Adrenal gland (tissue), 12 donors: Measurements from ENCODE around the gene C10orf90. TPM values are rescaled to one million over a fixed set of nuclear protein-coding genes. Genes with fewer than 3 reads are reported as not detected.

ENCODE experiments used
- DNase-seq, 7 donors: peaks; one replicate each; pipeline ENCODE4 v3.0.0-alpha.2; 2019 to 2020
- H3K27ac ChIP-seq, 5 donors: fragments of 200-600 bp; sonication (generic) in 4 of 5; 1 replicate in 3 of 5; 2 replicates in 2 of 5; pipeline versions ENCODE4 v1.5.1 to v1.8.0; 2016 to 2020; ENCODE audit warnings: mild to moderate bottlenecking in 1 of 5
- H3K27me3 ChIP-seq: fragments of 200-600 bp; 2 replicates; pipeline ENCODE4 v1.8.0; 2021
- H3K36me3 ChIP-seq, 2 donors: fragments of 200-600 bp; replicated peaks in 1 of 2; 1 replicate in 1 of 2; 2 replicates in 1 of 2; pipeline versions ENCODE4 v1.5.1 to v1.8.0; 2018 to 2022
- H3K4me1 ChIP-seq, 2 donors: fragments of 200-600 bp; replicated peaks in 1 of 2; 1 replicate in 1 of 2; 2 replicates in 1 of 2; pipeline versions ENCODE4 v1.5.1 to v1.8.0; 2018 to 2021
- H3K4me3 ChIP-seq, 4 donors: fragments of 200-600 bp; sonication (generic) in 3 of 4; one replicate each; pipeline ENCODE4 v1.5.1; 2016 to 2018
- H3K9me3 ChIP-seq, 3 donors: fragments of 200-600 bp; sonication (generic) in 1 of 3; replicated peaks in 1 of 3; 1 replicate in 2 of 3; 2 replicates in 1 of 3; pipeline versions ENCODE4 v1.5.1 to v1.8.0; 2016 to 2021
- POLR2A ChIP-seq, 2 donors: fragments of 450-650 bp; IDR thresholded peaks; one replicate each; pipeline ENCODE4 v1.6.1; 2017; ENCODE audit warnings: antibody characterized with exemption in 2 of 2, mild to moderate bottlenecking in 2 of 2, moderate library complexity in 1 of 2
- WGBS, 4 donors: extraction: QIAGEN DNeasy Blood & Tissue Kit in 2 of 4; methylation state at CpG; one replicate each; pipeline versions ENCODE4 v1.1.5 to v1.1.7; 2013 to 2017; 5-methylcytosine and 5-hydroxymethylcytosine counted together
- intact Hi-C, 2 donors: fragments of 100-400 bp; cut with DNase I; formaldehyde crosslinking; loops; one replicate each; pipeline versions ENCODE4 v1.14.1 to v1.15.0; 2022 to 2023
- polyA plus RNA-seq, 3 donors: library from polyadenylated mRNA; stranded (reverse); fragments of 200-250 nt in 2 of 3; fragments of 350-450 nt in 1 of 3; fragmentation: Illumina TruSeq in 1 of 3; extraction: RNeasy Lipid Tissue Mini Kit (QIAGEN cat#74804) in 1 of 3; gene quantifications; one replicate each; pipeline ENCODE4 v1.2.3, GENCODE V29; 2013 to 2014
- total RNA-seq, 9 donors: library from RNA; depleted of rRNA in 4 of 9; stranded (reverse); fragments of >200 nt in 4 of 9; fragments of 120-200 nt in 1 of 9; fragmentation: NEBNext Ultra II Directional in 1 of 9; extraction: Animal tissue kit (Norgen Biotek cat#: 25700) in 1 of 9; gene quantifications; one replicate each; pipeline versions ENCODE4 v1.1.0 to v1.2.4, GENCODE V29; 2013 to 2023
- TF ChIP-seq, protein P1 (sequence below), 6 experiments: fragments of 450-650 bp in 4 of 6; fragments of 200-600 bp in 2 of 6; sonication (generic) in 1 of 6; IDR thresholded peaks; 1 replicate in 5 of 6; 2 replicates in 1 of 6; pipeline versions ENCODE4 v1.5.1 to v1.8.0; 2016 to 2021; ENCODE audit warnings: antibody characterized with exemption in 6 of 6, mild to moderate bottlenecking in 2 of 6, moderate library complexity in 1 of 6
- donor health status: healthy with polysubstance abuse.
- donor health status: Bipolar disorder and iron deficiency.
- donor health status: DM: yes; HTN: yes; CAD: no.
- donor health status: DM: no; HTN: no; CAD: no.
- donor health status: DM: no; HTN: no; CAD: no.
- donor health status: DM: yes; HTN: yes; CAD: no.

C10orf90 gene
- total and polyA plus RNA-seq, 12 donors = 0.10 to 0.18 TPM; not detected in 10

- no peak overlapping the region for H3K27ac ChIP-seq
- no peak for DNase-seq
- H3K36me3 ChIP-seq = no peaks in the 10 kb centered on the region
- H3K9me3 ChIP-seq = no peaks in the 10 kb centered on the region
- H3K27me3 ChIP-seq = no peaks in the 10 kb centered on the region
- TF ChIP-seq, protein P1, sequence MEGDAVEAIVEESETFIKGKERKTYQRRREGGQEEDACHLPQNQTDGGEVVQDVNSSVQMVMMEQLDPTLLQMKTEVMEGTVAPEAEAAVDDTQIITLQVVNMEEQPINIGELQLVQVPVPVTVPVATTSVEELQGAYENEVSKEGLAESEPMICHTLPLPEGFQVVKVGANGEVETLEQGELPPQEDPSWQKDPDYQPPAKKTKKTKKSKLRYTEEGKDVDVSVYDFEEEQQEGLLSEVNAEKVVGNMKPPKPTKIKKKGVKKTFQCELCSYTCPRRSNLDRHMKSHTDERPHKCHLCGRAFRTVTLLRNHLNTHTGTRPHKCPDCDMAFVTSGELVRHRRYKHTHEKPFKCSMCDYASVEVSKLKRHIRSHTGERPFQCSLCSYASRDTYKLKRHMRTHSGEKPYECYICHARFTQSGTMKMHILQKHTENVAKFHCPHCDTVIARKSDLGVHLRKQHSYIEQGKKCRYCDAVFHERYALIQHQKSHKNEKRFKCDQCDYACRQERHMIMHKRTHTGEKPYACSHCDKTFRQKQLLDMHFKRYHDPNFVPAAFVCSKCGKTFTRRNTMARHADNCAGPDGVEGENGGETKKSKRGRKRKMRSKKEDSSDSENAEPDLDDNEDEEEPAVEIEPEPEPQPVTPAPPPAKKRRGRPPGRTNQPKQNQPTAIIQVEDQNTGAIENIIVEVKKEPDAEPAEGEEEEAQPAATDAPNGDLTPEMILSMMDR (IDR thresholded peaks at IDR 0.05) = no peak
- intact Hi-C loops = loop anchor here in 1 of 2 donors (5.0 kb wide), 1 partner anchor 217 kb away; no protein-coding TSS in a partner anchor
- H3K4me1 ChIP-seq = no peaks in the 10 kb centered on the region
- 69 to 75% (median 72%) methylated on average over 6 of the region's 6 CpGs for WGBS, 4 donors
- no peak overlapping the region for H3K4me3 ChIP-seq
Measured at GRCh38 chr10:126674741-126675515, 4.4 kb upstream of the C10orf90 start.

- intact Hi-C loops = loop anchor here in 1 of 2 donors (5.0 kb wide), 1 partner anchor 219 kb away; no protein-coding TSS in a partner anchor
- Histone ChIP-seq H3K4me1 (no peaks in the 10 kb centered on the region), H3K9me3 (no peaks in the 10 kb centered on the region), H3K36me3 (no peaks in the 10 kb centered on the region), H3K4me3 (no peak overlapping the region), H3K27me3 (no peaks in the 10 kb centered on the region), H3K27ac (no peak overlapping the region)
- no peak for DNase-seq
- no peak for TF ChIP-seq POLR2A (IDR thresholded peaks at IDR 0.05)
- TF ChIP-seq, protein P1 (IDR thresholded peaks at IDR 0.05) = no peak
- 76 to 83% (median 79%) methylated on average over 3 of the region's 3 CpGs for WGBS, 4 donors
Measured at GRCh38 chr10:126673565-126673964, 3.1 kb upstream of the C10orf90 start.

- Histone ChIP-seq H3K4me3 (no peak overlapping the region), H3K9me3 (no peaks in the 10 kb centered on the region), H3K27ac (no peak overlapping the region), H3K27me3 (no peaks in the 10 kb centered on the region), H3K36me3 (no peaks in the 10 kb centered on the region), H3K4me1 (no peaks in the 10 kb centered on the region)
- WGBS, 4 donors = 65 to 75% (median 67%) methylated on average over 3 of the region's 3 CpGs
- intact Hi-C loops = loop anchor here in 1 of 2 donors (5.0 kb wide), 1 partner anchor 221 kb away; no protein-coding TSS in a partner anchor
- TF ChIP-seq, protein P1 (IDR thresholded peaks at IDR 0.05) = no peak
- no peak for TF ChIP-seq POLR2A (IDR thresholded peaks at IDR 0.05)
- no peak for DNase-seq
Measured at GRCh38 chr10:126671402-126671975, 996 bp upstream of the C10orf90 start.

- H3K9me3 ChIP-seq = no peaks in the 10 kb centered on the region
- no peaks in the 10 kb centered on the region for H3K27me3 ChIP-seq
- intact Hi-C loops = loop anchor here in 1 of 2 donors (5.0 kb wide), 1 partner anchor 221 kb away; no protein-coding TSS in a partner anchor
- no peak overlapping the region for H3K27ac ChIP-seq
- no peak overlapping the region for H3K4me3 ChIP-seq
- H3K36me3 ChIP-seq = no peaks in the 10 kb centered on the region
- H3K4me1 ChIP-seq = no peaks in the 10 kb centered on the region
- DNase-seq = no peak
- 47 to 54% (median 51%) methylated on average over 7 of the region's 7 CpGs for WGBS, 4 donors
- no peak for TF ChIP-seq POLR2A (IDR thresholded peaks at IDR 0.05)
- TF ChIP-seq, protein P1 (IDR thresholded peaks at IDR 0.05) = no peak
Measured at GRCh38 chr10:126670895-126671261, 385 bp upstream of the C10orf90 start.
